Omental fat pad (tissue), 4 donors: ENCODE results near the gene ERN2. TPM values are rescaled to one million over a fixed set of nuclear protein-coding genes. Genes with fewer than 3 reads are reported as not detected.
"Not testable (repeated sequence)": the region's sequence is repeated elsewhere in the genome, so short reads cannot be mapped to it uniquely, and the experiment has no call there.

ENCODE experiments used
- ATAC-seq: fragments of 150-250 bp; one replicate; pipeline ENCODE4 v1.9.1; 2016; ENCODE audit warnings: mild to moderate bottlenecking, moderate library complexity; ENCODE audit not compliant: low FRiP score
- DNase-seq: peaks from one replicate; pipeline ENCODE4 v3.0.0-alpha.2; 2019; ENCODE audit warnings: low spot score
- CTCF ChIP-seq, 3 donors: fragments of 450-650 bp; IDR thresholded peaks; one replicate each; pipeline ENCODE4 v1.5.1; 2016 to 2017; ENCODE audit warnings: antibody characterized with exemption in 3 of 3, mild to moderate bottlenecking in 3 of 3, moderate library complexity in 2 of 3
- total RNA-seq, 4 donors: library from RNA; depleted of rRNA; stranded (reverse); fragments of >200 nt; gene quantifications; one replicate each; pipeline ENCODE4 v1.1.0, GENCODE V29; 2016

Gene ERN2
- total RNA-seq, 4 donors from 2014 or later, result not detected

- DNase-seq, result no peak
- no peak for ATAC-seq
- TF ChIP-seq CTCF (IDR thresholded peaks at IDR 0.05), result no peak
These were observed 35.6 kb upstream of the ERN2 start for GRCh38 chr16:23748630-23749029.

- no peak for TF ChIP-seq CTCF (IDR thresholded peaks at IDR 0.05)
- no peak for ATAC-seq
These were observed 32.2 kb upstream of the ERN2 start for GRCh38 chr16:23745263-23745662.

GRCh38 chr16:23742766-23743165 lies 29.7 kb upstream of the ERN2 start:
- ATAC-seq, result no peak

More at GRCh38 chr16:23745263-23745662, 32.2 kb upstream of the ERN2 start:
- DNase-seq, result no peak

GRCh38 chr16:23741675-23742303 lies 28.8 kb upstream of the ERN2 start:
- no peak for TF ChIP-seq CTCF (IDR thresholded peaks at IDR 0.05)
- DNase-seq, result no peak
- no peak for ATAC-seq

More at GRCh38 chr16:23742766-23743165, 29.7 kb upstream of the ERN2 start:
- no peak for TF ChIP-seq CTCF (IDR thresholded peaks at IDR 0.05)
- DNase-seq, result no peak

GRCh38 chr16:23739516-23739915 lies 26.5 kb upstream of the ERN2 start:
- DNase-seq (no peak), ATAC-seq (no peak)
- TF ChIP-seq CTCF (IDR thresholded peaks at IDR 0.05), result no peak

- ATAC-seq, DNase-seq: not testable (repeated sequence)
These were observed 24.5 kb upstream of the ERN2 start for GRCh38 chr16:23737423-23738028.

GRCh38 chr16:23734176-23734893 lies 21.3 kb upstream of the ERN2 start:
- no peak for TF ChIP-seq CTCF (IDR thresholded peaks at IDR 0.05)
- DNase-seq (no peak), ATAC-seq (no peak)
